Body of pancreas (tissue), 4 donors: ENCODE measurements around the gene C1orf232. TPM values are rescaled to one million over a fixed set of nuclear protein-coding genes. Genes with fewer than 3 reads are reported as not detected.

Experiments used
- ATAC-seq: fragments of 150-250 bp; one replicate; pipeline ENCODE4 v1.9.1; 2016
- DNase-seq, 4 donors: peaks; one replicate each; pipeline ENCODE4 v3.0.0-alpha.2; 2019
- H3K27ac ChIP-seq, 4 donors: fragments of 200-600 bp; sonication (generic); 1 replicate in 3 of 4; 2 replicates in 1 of 4; pipeline versions ENCODE4 v1.5.1 to v1.6.1; 2016 to 2019; ENCODE audit warnings: mild to moderate bottlenecking in 1 of 4, mixed read lengths in 1 of 4, moderate library complexity in 1 of 4
- H3K27me3 ChIP-seq, 2 donors: fragments of 200-600 bp; sonication (generic); one replicate each; pipeline ENCODE4 v1.6.0; 2016; ENCODE audit warnings: mild to moderate bottlenecking in 1 of 2
- H3K36me3 ChIP-seq, 2 donors: fragments of 200-600 bp; sonication (generic); replicated peaks in 1 of 2; 2 replicates each; pipeline ENCODE4 v1.5.1; 2016; ENCODE audit warnings: low read depth in 2 of 2; ENCODE audit not compliant: insufficient read depth in 1 of 2
- H3K4me1 ChIP-seq: fragments of 200-600 bp; sonication (generic); one replicate; pipeline ENCODE4 v1.6.0; 2016
- H3K4me3 ChIP-seq, 2 donors: fragments of 200-600 bp; sonication (generic); 1 replicate in 1 of 2; 2 replicates in 1 of 2; pipeline ENCODE4 v1.5.1; 2016 to 2019
- H3K9me3 ChIP-seq, 3 donors: fragments of 200-600 bp; sonication (generic); 1 replicate in 2 of 3; 2 replicates in 1 of 3; pipeline ENCODE4 v1.5.1; 2016
- CTCF ChIP-seq, 7 experiments: fragments of 450-650 bp in 4 of 7; fragments of 200-600 bp in 3 of 7; sonication (generic) in 3 of 7; IDR thresholded peaks; one replicate each; pipeline ENCODE4 v1.5.1; 2016 to 2019; ENCODE audit warnings: antibody characterized with exemption in 7 of 7
- POLR2A ChIP-seq, 3 donors: fragments of 450-650 bp; IDR thresholded peaks; one replicate each; pipeline ENCODE4 v1.6.1; 2016; ENCODE audit warnings: antibody characterized with exemption in 3 of 3, mild to moderate bottlenecking in 2 of 3
- WGBS, 2 donors: methylation state at CpG; one replicate each; pipeline ENCODE4 v1.1.5; 2017; 5-methylcytosine and 5-hydroxymethylcytosine counted together
- intact Hi-C: fragments of 100-400 bp; cut with DNase I; formaldehyde crosslinking; loops from one replicate; pipeline ENCODE4 v1.15.1; 2023
- total RNA-seq, 2 donors: library from RNA; depleted of rRNA; stranded (reverse); fragments of >200 nt; gene quantifications; one replicate each; pipeline ENCODE4 v1.1.0, GENCODE V29; 2016

Gene C1orf232
- total RNA-seq, 2 donors from 2014 or later, result not detected

- ATAC-seq (no peak), DNase-seq (no peak)
Measured at GRCh38 chr1:26154750-26155149, 14.0 kb downstream of the C1orf232 start.

GRCh38 chr1:26153966-26154532 is 14.7 kb downstream of the C1orf232 start:
- no peaks in the 10 kb centered on the region for H3K4me1 ChIP-seq
- no peak overlapping the region for H3K27ac ChIP-seq
- TF ChIP-seq CTCF (IDR thresholded peaks at IDR 0.05) (no peak), POLR2A (IDR thresholded peaks at IDR 0.05) (no peak)
- intact Hi-C loops, result no loop called here
- peaks cover 0 to 5% of the 10 kb centered on the region in 2 donors for H3K27me3 ChIP-seq
- WGBS, 2 donors, result 58 to 63% methylated on average over 5 of the region's 5 CpGs
- DNase-seq, result no peak
- H3K4me3 ChIP-seq, result no peak overlapping the region
- no peaks in the 10 kb centered on the region for H3K36me3 ChIP-seq
- ATAC-seq, result no peak
- no peaks in the 10 kb centered on the region for H3K9me3 ChIP-seq

More at GRCh38 chr1:26154750-26155149, 14.0 kb downstream of the C1orf232 start:
- H3K9me3 ChIP-seq, result no peaks in the 10 kb centered on the region
- H3K36me3 ChIP-seq, result no peaks in the 10 kb centered on the region
- intact Hi-C loops, result no loop called here
- no peaks in the 10 kb centered on the region for H3K4me1 ChIP-seq
- TF ChIP-seq POLR2A (IDR thresholded peaks at IDR 0.05) (no peak), CTCF (IDR thresholded peaks at IDR 0.05) (no peak)
- peaks cover 0 to 5% of the 10 kb centered on the region in 2 donors for H3K27me3 ChIP-seq
- H3K4me3 ChIP-seq, result no peak overlapping the region
- 70 to 87% methylated on average over 8 to 9 of the region's 9 CpGs for WGBS, 2 donors
- H3K27ac ChIP-seq, result peak overlapping the region in 1 of 4 donors; percentile 28

GRCh38 chr1:26148887-26149286 is 19.9 kb downstream of the C1orf232 start:
- TF ChIP-seq POLR2A (IDR thresholded peaks at IDR 0.05), result no peak
- TF ChIP-seq CTCF (IDR thresholded peaks at IDR 0.05), result no peak
- H3K4me3 ChIP-seq, result no peak overlapping the region
- H3K27ac ChIP-seq, result no peak overlapping the region
- ATAC-seq (no peak), DNase-seq (no peak)
- no peaks in the 10 kb centered on the region for H3K36me3 ChIP-seq
- intact Hi-C loops, result loop anchor here (5.0 kb wide), 1 partner anchor 47 kb away; no protein-coding TSS in a partner anchor
- no peaks in the 10 kb centered on the region for H3K27me3 ChIP-seq
- no peaks in the 10 kb centered on the region for H3K9me3 ChIP-seq
- H3K4me1 ChIP-seq, result peaks cover 6% of the 10 kb centered on the region

- WGBS, 2 donors, result 30 to 41% methylated on average over 3 to 6 of the region's 6 CpGs
- intact Hi-C loops, result loop anchor here (5.0 kb wide), 1 partner anchor 44 kb away; no protein-coding TSS in a partner anchor
- DNase-seq (no peak), ATAC-seq (no peak)
- Histone ChIP-seq H3K9me3 (no peaks in the 10 kb centered on the region), H3K4me3 (no peak overlapping the region), H3K27me3 (no peaks in the 10 kb centered on the region), H3K4me1 (peaks cover 6% of the 10 kb centered on the region), H3K36me3 (no peaks in the 10 kb centered on the region), H3K27ac (no peak overlapping the region)
- TF ChIP-seq POLR2A (IDR thresholded peaks at IDR 0.05) (no peak), CTCF (IDR thresholded peaks at IDR 0.05) (no peak)
Measured at GRCh38 chr1:26145960-26146294, 22.8 kb downstream of the C1orf232 start.
